ENCODE results near the gene ZNF638. TPM values are rescaled to one million over a fixed set of nuclear protein-coding genes. Genes with fewer than 3 reads are reported as not detected.

ZNF638 gene
- total RNA-seq, 3 donors from 2014 or later (not counting 1 experiment from before 2014, with no cell fraction given) = 104 to 126 (median 113) TPM

- no peak for DNase-seq
- peaks cover 6% of the 10 kb centered on the region for H3K9me3 ChIP-seq (ENCODE audit: control insufficient read depth, insufficient read depth, low read length)
- H3K4me1 Mint-ChIP-seq = peaks cover under 1 to 27% of the 10 kb centered on the region in 2 donors
Observed at GRCh38 chr2:71458413-71459083, 127.0 kb downstream of the ZNF638 start.

GRCh38 chr2:71459084-71459431, 127.5 kb downstream of the ZNF638 start:
- Histone ChIP-seq H3K27ac (ENCODE audit: low read length) (no peak overlapping the region), H3K36me3 (ENCODE audit: control insufficient read depth, insufficient read depth, low read length) (no peaks in the 10 kb centered on the region), H3K27me3 (ENCODE audit: control insufficient read depth, insufficient read depth, low read length) (peaks cover 11% of the 10 kb centered on the region), H3K4me1 (ENCODE audit: control insufficient read depth, insufficient read depth, low read length) (peaks cover 21% of the 10 kb centered on the region), H3K9me3 (ENCODE audit: control insufficient read depth, insufficient read depth, low read length) (peaks cover 6% of the 10 kb centered on the region), H3K4me3 (ENCODE audit: low read length) (no peak overlapping the region)
- no peak for TF ChIP-seq CTCF (IDR thresholded peaks at IDR 0.05)
- H3K27me3 Mint-ChIP-seq (ENCODE audit: low read depth in 2 of 2) = peaks cover 21 to 30% of the 10 kb centered on the region in 2 donors
- no peak for DNase-seq
- no peak overlapping the region for H3K4me3 Mint-ChIP-seq
- peaks cover 0 to 24% of the 10 kb centered on the region in 2 donors for H3K4me1 Mint-ChIP-seq
- 84% methylated on average over 2 of the region's 2 CpGs for WGBS (ENCODE audit: insufficient coverage)
- H3K36me3 Mint-ChIP-seq = no peaks in the 10 kb centered on the region
- H3K9me3 Mint-ChIP-seq = no peaks in the 10 kb centered on the region
- intact Hi-C loops (cut with micrococcal nuclease) = no loop called here
- no peak overlapping the region for H3K27ac Mint-ChIP-seq
- no peak for ATAC-seq

More at GRCh38 chr2:71458413-71459083, 127.0 kb downstream of the ZNF638 start:
- Mint-ChIP-seq H3K36me3 (no peaks in the 10 kb centered on the region), H3K4me3 (no peak overlapping the region), H3K9me3 (no peaks in the 10 kb centered on the region), H3K27ac (no peak overlapping the region), H3K27me3 (ENCODE audit: low read depth in 2 of 2) (peaks cover 21 to 30% of the 10 kb centered on the region in 2 donors)
- intact Hi-C loops (cut with micrococcal nuclease) = no loop called here
- H3K36me3 ChIP-seq (ENCODE audit: control insufficient read depth, insufficient read depth, low read length) = no peaks in the 10 kb centered on the region
- TF ChIP-seq CTCF (IDR thresholded peaks at IDR 0.05) = no peak
- peaks cover 11% of the 10 kb centered on the region for H3K27me3 ChIP-seq (ENCODE audit: control insufficient read depth, insufficient read depth, low read length)
- no peak overlapping the region for H3K27ac ChIP-seq (ENCODE audit: low read length)
- WGBS (ENCODE audit: insufficient coverage) = 90% methylated on average over 7 of the region's 7 CpGs
- no peak for ATAC-seq
- no peak overlapping the region for H3K4me3 ChIP-seq (ENCODE audit: low read length)
- H3K4me1 ChIP-seq (ENCODE audit: control insufficient read depth, insufficient read depth, low read length) = peaks cover 26% of the 10 kb centered on the region

GRCh38 chr2:71460056-71460455, 128.5 kb downstream of the ZNF638 start:
- ATAC-seq (no peak), DNase-seq (no peak)
- Histone ChIP-seq H3K4me3 (ENCODE audit: low read length) (no peak overlapping the region), H3K27me3 (ENCODE audit: control insufficient read depth, insufficient read depth, low read length) (peaks cover 6% of the 10 kb centered on the region), H3K27ac (ENCODE audit: low read length) (no peak overlapping the region), H3K4me1 (ENCODE audit: control insufficient read depth, insufficient read depth, low read length) (peaks cover 11% of the 10 kb centered on the region), H3K9me3 (ENCODE audit: control insufficient read depth, insufficient read depth, low read length) (peaks cover 6% of the 10 kb centered on the region), H3K36me3 (ENCODE audit: control insufficient read depth, insufficient read depth, low read length) (no peaks in the 10 kb centered on the region)
- Mint-ChIP-seq H3K36me3 (no peaks in the 10 kb centered on the region), H3K27ac (no peak overlapping the region), H3K9me3 (no peaks in the 10 kb centered on the region), H3K4me1 (peaks cover 0 to 14% of the 10 kb centered on the region in 2 donors), H3K4me3 (no peak overlapping the region), H3K27me3 (ENCODE audit: low read depth in 2 of 2) (peaks cover 12 to 23% of the 10 kb centered on the region in 2 donors)
- 94% methylated on average over 6 of the region's 6 CpGs for WGBS (ENCODE audit: insufficient coverage)
- intact Hi-C loops (cut with micrococcal nuclease) = no loop called here
- TF ChIP-seq CTCF (IDR thresholded peaks at IDR 0.05) = no peak

Data from natural killer cell (primary cell).